Left renal cortex interstitium (tissue), 4 donors: ENCODE measurements around the gene SELENOI. TPM values are rescaled to one million over a fixed set of nuclear protein-coding genes. Genes with fewer than 3 reads are reported as not detected.

Experiments used
- DNase-seq, 4 donors: peaks; one replicate each; pipeline ENCODE4 v3.0.0-alpha.2; 2013; ENCODE audit warnings: low read depth in 4 of 4, low spot score in 2 of 4, missing footprints in 1 of 4
- polyA plus RNA-seq, 4 donors: library from polyadenylated mRNA; unstranded; fragments of 120-200 nt; gene quantifications; one replicate each; pipeline ENCODE4 v1.2.1, GENCODE V29; 2013; ENCODE audit not compliant: insufficient read length in 4 of 4

SELENOI gene
- polyA plus RNA-seq, 4 donors, result 18.4 to 27.2 (median 21.0) TPM

GRCh38 chr2:26444236-26444635, 98.3 kb downstream of the SELENOI start:
- DNase-seq, result no peak

Other genes starting within 250 kb of the SELENOI start
- gene GAREM2, start 173.1 kb upstream of the SELENOI start, polyA plus RNA-seq, result 1 to 10 TPM; 5.8 to 9.0 (median 7.8) TPM
- gene HADHA, start 101.5 kb upstream of the SELENOI start, polyA plus RNA-seq, result 100 to 1,000 TPM; 188 to 240 (median 211) TPM
- 100 to 1,000 TPM; 151 to 194 (median 167) TPM for gene HADHB, start 101.2 kb upstream of the SELENOI start, polyA plus RNA-seq
- 1 to 10 TPM; 2.0 to 3.6 (median 2.6) TPM for gene ADGRF3, start 646 bp downstream of the SELENOI start, polyA plus RNA-seq
- gene DRC1, start 55.8 kb downstream of the SELENOI start, polyA plus RNA-seq, result 1 to 10 TPM; 2.4 to 3.8 (median 3.0) TPM
- under 1 TPM; 0.10 to 0.24 (median 0.20) TPM for gene OTOF, start 132.0 kb downstream of the SELENOI start, polyA plus RNA-seq